Measurements from ENCODE around the gene YPEL5. TPM values are rescaled to one million over a fixed set of nuclear protein-coding genes. Genes with fewer than 3 reads are reported as not detected.

YPEL5 gene
- total RNA-seq, 1 experiment from 2014 or later = 50.3 TPM

- H3K27me3 ChIP-seq = no peaks in the 10 kb centered on the region
- 0 out of 2 replicates have a peak, but pooled peaks cover 4% of the 10 kb centered on the region for H3K36me3 ChIP-seq
- H3K27ac ChIP-seq = peak overlapping the region; percentile 43; the same call in 1 of the 2 replicates
- DNase-seq = peak; percentile 82 to 86
- peaks cover 39% of the 10 kb centered on the region for H3K4me1 ChIP-seq
- peak overlapping the region; percentile 97 for H3K4me3 ChIP-seq
- no peaks in the 10 kb centered on the region for H3K9me3 ChIP-seq (replicated peaks)
Measured at GRCh38 chr2:30147715-30148610, 1.2 kb downstream of the YPEL5 start.

- DNase-seq = no peak
- no peak overlapping the region for H3K27ac ChIP-seq
- no peak overlapping the region for H3K4me3 ChIP-seq
- H3K9me3 ChIP-seq (replicated peaks) = no peaks in the 10 kb centered on the region
- peaks cover 39% of the 10 kb centered on the region for H3K4me1 ChIP-seq
- H3K36me3 ChIP-seq = 0 out of 2 replicates have a peak, but pooled peaks cover 4% of the 10 kb centered on the region
- no peaks in the 10 kb centered on the region for H3K27me3 ChIP-seq
Measured at GRCh38 chr2:30148850-30149249, 2.0 kb downstream of the YPEL5 start.

- Histone ChIP-seq H3K4me1 (peaks cover 39% of the 10 kb centered on the region), H3K27ac (no peak overlapping the region), H3K9me3 (replicated peaks) (no peaks in the 10 kb centered on the region), H3K4me3 (no peak overlapping the region), H3K36me3 (0 out of 2 replicates have a peak, but pooled peaks cover 4% of the 10 kb centered on the region), H3K27me3 (no peaks in the 10 kb centered on the region)
- peak in 1 of 2 experiments; percentile 30 for DNase-seq
Measured at GRCh38 chr2:30149513-30149912, 2.7 kb downstream of the YPEL5 start.

- Histone ChIP-seq H3K9me3 (replicated peaks) (no peaks in the 10 kb centered on the region), H3K27me3 (no peaks in the 10 kb centered on the region), H3K4me3 (no peak overlapping the region), H3K36me3 (0 out of 2 replicates have a peak, but pooled peaks cover 4% of the 10 kb centered on the region), H3K27ac (no peak overlapping the region), H3K4me1 (peaks cover 39% of the 10 kb centered on the region)
- no peak for DNase-seq
Measured at GRCh38 chr2:30149976-30150375, 3.2 kb downstream of the YPEL5 start.

GRCh38 chr2:30150786-30151185, 4.0 kb downstream of the YPEL5 start:
- DNase-seq = peak in 1 of 2 experiments; percentile 62

GRCh38 chr2:30152385-30152784, 5.6 kb downstream of the YPEL5 start:
- H3K4me3 ChIP-seq = no peak overlapping the region
- no peaks in the 10 kb centered on the region for H3K27me3 ChIP-seq
- H3K9me3 ChIP-seq (replicated peaks) = no peaks in the 10 kb centered on the region
- peaks cover 36% of the 10 kb centered on the region for H3K4me1 ChIP-seq
- peaks cover 6% of the 10 kb centered on the region for H3K36me3 ChIP-seq
- no peak for DNase-seq
- H3K27ac ChIP-seq = no peak overlapping the region

More at GRCh38 chr2:30150786-30151185, 4.0 kb downstream of the YPEL5 start:
- H3K9me3 ChIP-seq (replicated peaks) = no peaks in the 10 kb centered on the region
- no peaks in the 10 kb centered on the region for H3K27me3 ChIP-seq
- H3K27ac ChIP-seq = no peak overlapping the region
- H3K4me3 ChIP-seq = no peak overlapping the region
- H3K4me1 ChIP-seq = peaks cover 37% of the 10 kb centered on the region
- 0 out of 2 replicates have a peak, but pooled peaks cover 4% of the 10 kb centered on the region for H3K36me3 ChIP-seq

GRCh38 chr2:30155202-30155601, 8.4 kb downstream of the YPEL5 start:
- no peak for DNase-seq
- H3K36me3 ChIP-seq = peaks cover 28% of the 10 kb centered on the region
- H3K27ac ChIP-seq = no peak overlapping the region

GRCh38 chr2:30155889-30156658, 9.3 kb downstream of the YPEL5 start:
- no peaks in the 10 kb centered on the region for H3K9me3 ChIP-seq (replicated peaks)
- peaks cover 5% of the 10 kb centered on the region for H3K4me1 ChIP-seq
- H3K27me3 ChIP-seq = no peaks in the 10 kb centered on the region
- H3K27ac ChIP-seq = no peak overlapping the region
- DNase-seq = no peak
- no peak overlapping the region for H3K4me3 ChIP-seq
- H3K36me3 ChIP-seq = peaks cover 28% of the 10 kb centered on the region

More at GRCh38 chr2:30155202-30155601, 8.4 kb downstream of the YPEL5 start:
- no peak overlapping the region for H3K4me3 ChIP-seq
- H3K27me3 ChIP-seq = no peaks in the 10 kb centered on the region
- H3K4me1 ChIP-seq = peaks cover 14% of the 10 kb centered on the region
- no peaks in the 10 kb centered on the region for H3K9me3 ChIP-seq (replicated peaks)

- Histone ChIP-seq H3K27me3 (no peaks in the 10 kb centered on the region), H3K9me3 (replicated peaks) (no peaks in the 10 kb centered on the region), H3K27ac (no peak overlapping the region), H3K4me3 (no peak overlapping the region), H3K4me1 (no peaks in the 10 kb centered on the region), H3K36me3 (peaks cover 25% of the 10 kb centered on the region)
- DNase-seq = no peak
Measured at GRCh38 chr2:30157616-30158015, 10.8 kb downstream of the YPEL5 start.

- Histone ChIP-seq H3K27ac (no peak overlapping the region), H3K4me1 (no peaks in the 10 kb centered on the region), H3K36me3 (peaks cover 25% of the 10 kb centered on the region), H3K27me3 (no peaks in the 10 kb centered on the region), H3K4me3 (no peak overlapping the region), H3K9me3 (replicated peaks) (no peaks in the 10 kb centered on the region)
- no peak for DNase-seq
Measured at GRCh38 chr2:30159766-30160165, 13.0 kb downstream of the YPEL5 start.

- Histone ChIP-seq H3K9me3 (replicated peaks) (no peaks in the 10 kb centered on the region), H3K4me1 (no peaks in the 10 kb centered on the region), H3K27ac (no peak overlapping the region), H3K4me3 (no peak overlapping the region), H3K27me3 (no peaks in the 10 kb centered on the region), H3K36me3 (peaks cover 25% of the 10 kb centered on the region)
- DNase-seq = no peak
Measured at GRCh38 chr2:30161929-30162706, 15.3 kb downstream of the YPEL5 start.

GRCh38 chr2:30162806-30163205, 16.0 kb downstream of the YPEL5 start:
- H3K4me1 ChIP-seq = no peaks in the 10 kb centered on the region
- DNase-seq = no peak
- H3K27me3 ChIP-seq = no peaks in the 10 kb centered on the region
- peaks cover 18% of the 10 kb centered on the region for H3K36me3 ChIP-seq
- no peaks in the 10 kb centered on the region for H3K9me3 ChIP-seq (replicated peaks)
- no peak overlapping the region for H3K4me3 ChIP-seq
- no peak overlapping the region for H3K27ac ChIP-seq

GRCh38 chr2:30164131-30164925, 17.5 kb downstream of the YPEL5 start:
- peaks cover 3% of the 10 kb centered on the region; the same call in 1 of the 2 replicates for H3K36me3 ChIP-seq
- H3K4me1 ChIP-seq = no peaks in the 10 kb centered on the region
- no peaks in the 10 kb centered on the region for H3K9me3 ChIP-seq (replicated peaks)
- H3K27ac ChIP-seq = no peak overlapping the region
- no peak for DNase-seq
- no peaks in the 10 kb centered on the region for H3K27me3 ChIP-seq
- H3K4me3 ChIP-seq = no peak overlapping the region

All from SJCRH30 (cell line).